GM23338 (cell line): Measurements from ENCODE around the gene DNAI2. TPM values are rescaled to one million over a fixed set of nuclear protein-coding genes. Genes with fewer than 3 reads are reported as not detected.

Experiments used
- ATAC-seq: fragments of 200-7000 bp; cut with Tn5 transposase; 3 replicates; pipeline ENCODE4 v1.9.1; 2020
- DNase-seq: peaks from one replicate; pipeline ENCODE4 v3.0.0-alpha.2; 2015; ENCODE audit warnings: low spot score
- H2AFZ ChIP-seq: fragments of 200-600 bp; sonication (generic); 2 replicates; pipeline ENCODE4 v1.8.0; 2016; ENCODE audit warnings: antibody characterized with exemption, mild to moderate bottlenecking, moderate library complexity
- H3F3A ChIP-seq: fragments of 200-600 bp; sonication (generic); replicated peaks from 2 replicates; pipeline ENCODE4 v1.8.0; 2017; ENCODE audit warnings: antibody characterized with exemption, mixed run types, low read depth
- H3K27ac ChIP-seq: fragments of 200-600 bp; sonication (generic); 2 replicates; pipeline ENCODE4 v1.6.1; 2016; ENCODE audit warnings: low read depth
- H3K27me3 ChIP-seq: fragments of 200-600 bp; sonication (generic); 2 replicates; pipeline ENCODE4 v1.8.0; 2016; ENCODE audit warnings: mild to moderate bottlenecking, mixed run types, moderate library complexity; ENCODE audit not compliant: insufficient read depth
- H3K36me3 ChIP-seq: fragments of 200-600 bp; sonication (generic); 2 replicates; pipeline ENCODE4 v1.8.0; 2016; ENCODE audit warnings: mild to moderate bottlenecking; ENCODE audit not compliant: insufficient read depth
- H3K4me1 ChIP-seq: fragments of 200-600 bp; sonication (generic); 2 replicates; pipeline ENCODE4 v1.8.0; 2016; ENCODE audit warnings: mild to moderate bottlenecking, moderate library complexity; ENCODE audit not compliant: insufficient read depth
- H3K4me2 ChIP-seq: fragments of 200-600 bp; sonication (generic); 2 replicates; pipeline ENCODE4 v1.7.1; 2017; ENCODE audit warnings: mixed run types
- H3K4me3 ChIP-seq: fragments of 200-600 bp; sonication (generic); 2 replicates; pipeline ENCODE4 v1.6.1; 2016; ENCODE audit warnings: mixed run types
- H3K79me2 ChIP-seq: fragments of 200-600 bp; sonication (generic); replicated peaks from 2 replicates; pipeline ENCODE4 v1.8.0; 2017; ENCODE audit warnings: mild to moderate bottlenecking; ENCODE audit not compliant: insufficient read depth
- H3K9me2 ChIP-seq: fragments of 200-600 bp; sonication (generic); 2 replicates; pipeline ENCODE4 v1.8.0; 2017; ENCODE audit not compliant: insufficient read depth
- H4K20me1 ChIP-seq: fragments of 200-600 bp; sonication (generic); replicated peaks from 2 replicates; pipeline ENCODE4 v1.8.0; 2017; ENCODE audit warnings: mild to moderate bottlenecking; ENCODE audit not compliant: insufficient read depth
- H3K27ac Mint-ChIP-seq: 2 replicates; pipeline ENCODE4 v1.8.0; 2020; ENCODE audit warnings: inconsistent platforms, mild to moderate bottlenecking, moderate library complexity, mixed read lengths
- H3K27me3 Mint-ChIP-seq: 3 replicates; pipeline ENCODE4 v1.8.0; 2022; ENCODE audit warnings: low read depth, mild to moderate bottlenecking, moderate library complexity, mixed read lengths, inconsistent platforms; ENCODE audit not compliant: insufficient read depth, poor library complexity
- H3K36me3 Mint-ChIP-seq: 3 replicates; pipeline ENCODE4 v1.8.0; 2021; ENCODE audit warnings: low read depth, mild to moderate bottlenecking, inconsistent platforms, moderate library complexity, mixed read lengths
- H3K4me1 Mint-ChIP-seq: 3 replicates; pipeline ENCODE4 v1.8.0; 2020; ENCODE audit warnings: mild to moderate bottlenecking, inconsistent platforms, mixed read lengths
- H3K4me3 Mint-ChIP-seq: 3 replicates; pipeline ENCODE4 v1.8.0; 2021; ENCODE audit warnings: moderate library complexity, mild to moderate bottlenecking, inconsistent platforms, mixed read lengths
- H3K9me3 Mint-ChIP-seq: 3 replicates; pipeline ENCODE4 v1.8.0; 2020; ENCODE audit warnings: moderate library complexity, mild to moderate bottlenecking, inconsistent platforms, mixed read lengths
- CREB1 ChIP-seq: fragments of 250-450 bp; sonication (Bioruptor Pico); IDR thresholded peaks from 2 replicates; pipeline ENCODE4 v1.5.0; 2020; ENCODE audit warnings: low read depth, mild to moderate bottlenecking, moderate library complexity
- CTCF ChIP-seq, 2 experiments: fragments of 200-600 bp in 1 of 2; sonication (generic) in 1 of 2; conservative IDR thresholded peaks; 2 replicates each; pipeline versions ENCODE4 v1.5.1 to v1.6.1; 2016 to 2017; ENCODE audit warnings: antibody characterized with exemption in 2 of 2, low read depth in 2 of 2, mild to moderate bottlenecking in 2 of 2, moderate library complexity in 1 of 2
- ETS1 ChIP-seq: IDR thresholded peaks from 2 replicates; pipeline ENCODE4 v1.6.1; 2016; ENCODE audit warnings: antibody characterized with exemption
- EZH2 ChIP-seq: fragments of 200-600 bp; sonication (generic); IDR thresholded peaks from one replicate; pipeline ENCODE4 v1.8.0; 2017; ENCODE audit warnings: antibody characterized with exemption, mild to moderate bottlenecking, low read depth; ENCODE audit not compliant: unreplicated experiment
- EZH2phosphoT487 ChIP-seq: fragments of 200-600 bp; sonication (generic); IDR thresholded peaks from one replicate; pipeline ENCODE4 v1.8.1; 2018; ENCODE audit warnings: antibody characterized with exemption; ENCODE audit not compliant: unreplicated experiment
- JUNB ChIP-seq: IDR thresholded peaks from one replicate; pipeline ENCODE4 v1.6.1; 2016; ENCODE audit warnings: antibody characterized with exemption; ENCODE audit not compliant: unreplicated experiment
- NANOG ChIP-seq: IDR thresholded peaks from 2 replicates; pipeline ENCODE4 v1.6.1; 2016; ENCODE audit warnings: antibody characterized with exemption, borderline replicate concordance
- POLR2AphosphoS5 ChIP-seq: IDR thresholded peaks from 2 replicates; pipeline ENCODE4 v1.6.1; 2016; ENCODE audit warnings: antibody characterized with exemption, low read depth
- ZNF114 ChIP-seq: fragments of 250-450 bp; sonication (Bioruptor Pico); IDR thresholded peaks from 2 replicates; pipeline ENCODE4 v1.5.0; 2020; ENCODE audit warnings: mild to moderate bottlenecking, moderate library complexity
- ZNF331 ChIP-seq: fragments of 250-450 bp; sonication (Bioruptor Pico); IDR thresholded peaks from 2 replicates; pipeline ENCODE4 v1.5.0; 2020; ENCODE audit warnings: low read depth, mild to moderate bottlenecking, moderate library complexity
- ZNF462 ChIP-seq: fragments of 250-450 bp; sonication (Bioruptor Pico); IDR thresholded peaks from 2 replicates; pipeline ENCODE4 v1.5.0; 2020; ENCODE audit warnings: mild to moderate bottlenecking, moderate library complexity
- polyA plus RNA-seq: library from polyadenylated mRNA; unstranded; fragments of >200 nt; fragmentation: Nextera tagmentation; extraction: Ambion mirVana; gene quantifications from 2 replicates; pipeline ENCODE4 v1.2.1, GENCODE V29; 2016
- total RNA-seq: library from RNA; depleted of rRNA; stranded (reverse); fragments of >200 nt; shearing (Covaris generic); gene quantifications from 2 replicates; pipeline ENCODE4 v1.2.3, GENCODE V29; 2014

Gene DNAI2
- total and polyA plus RNA-seq, 2 experiments from 2014 or later: 0.21 TPM; not detected in 1

GRCh38 chr17:74342224-74342623 is 68.2 kb downstream of the DNAI2 start (continued):
- TF ChIP-seq ZNF462 (CRISPR knock-in tag) (no peak), ZNF331 (CRISPR knock-in tag) (no peak), EZH2phosphoT487 (no peak), JUNB (no peak), POLR2AphosphoS5 (no peak), EZH2 (no peak), NANOG (no peak), ETS1 (no peak)

- no peaks in the 10 kb centered on the region for H3K36me3 ChIP-seq
- H3K4me3 ChIP-seq: no peak overlapping the region
- H3K9me2 ChIP-seq: no peaks in the 10 kb centered on the region
- H3K9me3 Mint-ChIP-seq: no peaks in the 10 kb centered on the region
- H3K27ac Mint-ChIP-seq: no peak overlapping the region
- ATAC-seq (no peak), DNase-seq (no peak)
- H4K20me1 ChIP-seq: no peaks in the 10 kb centered on the region
- no peaks in the 10 kb centered on the region for H3K4me1 ChIP-seq
- H2AFZ ChIP-seq: no peak overlapping the region
- no peak overlapping the region for H3K27ac ChIP-seq
- no peaks in the 10 kb centered on the region for H3F3A ChIP-seq
- H3K4me2 ChIP-seq: no peak overlapping the region
- H3K4me1 Mint-ChIP-seq: peaks cover 7% of the 10 kb centered on the region; the same call in 2 of the 3 replicates
- H3K36me3 Mint-ChIP-seq: no peaks in the 10 kb centered on the region
- H3K4me3 Mint-ChIP-seq: no peak overlapping the region
- H3K27me3 ChIP-seq: no peaks in the 10 kb centered on the region
- no peaks in the 10 kb centered on the region for H3K79me2 ChIP-seq
- peaks cover 4% of the 10 kb centered on the region for H3K27me3 Mint-ChIP-seq
- no peak for TF ChIP-seq ETS1
- TF ChIP-seq CREB1: no peak
- no peak for TF ChIP-seq NANOG
- TF ChIP-seq JUNB: no peak
- TF ChIP-seq EZH2phosphoT487: no peak
- no peak for TF ChIP-seq CTCF (conservative IDR thresholded peaks at IDR 0.05; ENCODE audit: low read depth in 2 of 2)
- no peak for TF ChIP-seq EZH2
- TF ChIP-seq ZNF114: no peak
- TF ChIP-seq ZNF331 (CRISPR knock-in tag): no peak
These were observed 69.1 kb downstream of the DNAI2 start for GRCh38 chr17:74343121-74343520.
